A673 (cell line): Measurements from ENCODE around the gene RNF111.

Source experiments
- CTCF ChIP-seq: fragments of 300-800, 200-600 bp; sonication (generic); conservative IDR thresholded peaks from 2 replicates; pipeline ENCODE4 v1.5.1; 2017; ENCODE audit warnings: low read depth, mild to moderate bottlenecking, antibody characterized with exemption, low read length, moderate library complexity, mixed read lengths
- EZH2 ChIP-seq: fragments of 200-600 bp; sonication (generic); IDR thresholded peaks from 2 replicates; pipeline ENCODE4 v1.6.1; 2017; ENCODE audit warnings: borderline replicate concordance, low read depth, mild to moderate bottlenecking, mixed read lengths, antibody characterized with exemption, low read length; ENCODE audit not compliant: poor library complexity, severe bottlenecking

GRCh38 chr15:59115047-59115446 lies 127.6 kb downstream of the RNF111 start:
- TF ChIP-seq EZH2 (no peak), CTCF (no peak)
